HG03558 (cell line): ENCODE data around the gene GJC1.

Experiments
- ATAC-seq: cut with Tn5 transposase; IDR thresholded peaks from one replicate; pipeline ENCODE4 v1.9.1; 2021; ENCODE audit warnings: moderate number of reproducible peaks; ENCODE audit not compliant: unreplicated experiment; ENCODE audit errors: extremely low read depth

GJC1 gene

GRCh38 chr17:44807093-44807816 is 22.8 kb downstream of the GJC1 start:
- ATAC-seq = no peak

- ATAC-seq = no peak
Measured at GRCh38 chr17:44804302-44805089, 25.6 kb downstream of the GJC1 start.

- ATAC-seq = no peak
Measured at GRCh38 chr17:44801880-44802279, 28.2 kb downstream of the GJC1 start.

- ATAC-seq = no peak
Measured at GRCh38 chr17:44798356-44798755, 31.7 kb downstream of the GJC1 start.

GRCh38 chr17:44797802-44798201 is 32.3 kb downstream of the GJC1 start:
- ATAC-seq = no peak

- no peak for ATAC-seq
Measured at GRCh38 chr17:44796731-44797130, 33.4 kb downstream of the GJC1 start.

GRCh38 chr17:44795928-44796327 is 34.2 kb downstream of the GJC1 start:
- ATAC-seq = no peak

- no peak for ATAC-seq
Measured at GRCh38 chr17:44795421-44795820, 34.7 kb downstream of the GJC1 start.

GRCh38 chr17:44794851-44795413 is 35.2 kb downstream of the GJC1 start:
- no peak for ATAC-seq

- no peak for ATAC-seq
Measured at GRCh38 chr17:44793885-44794842, 35.9 kb downstream of the GJC1 start.

GRCh38 chr17:44792276-44792675 is 37.8 kb downstream of the GJC1 start:
- no peak for ATAC-seq

- ATAC-seq = no peak
Measured at GRCh38 chr17:44788139-44788538, 41.9 kb downstream of the GJC1 start.

GRCh38 chr17:44787271-44787940 is 42.7 kb downstream of the GJC1 start:
- ATAC-seq = no peak

GRCh38 chr17:44786551-44787081 is 43.5 kb downstream of the GJC1 start:
- no peak for ATAC-seq

GRCh38 chr17:44785921-44786320 is 44.2 kb downstream of the GJC1 start:
- ATAC-seq = no peak

- no peak for ATAC-seq
Measured at GRCh38 chr17:44782326-44782850, 47.7 kb downstream of the GJC1 start.

- no peak for ATAC-seq
Measured at GRCh38 chr17:44781551-44782325, 48.3 kb downstream of the GJC1 start.

- ATAC-seq = no peak
Measured at GRCh38 chr17:44780845-44781480, 49.1 kb downstream of the GJC1 start.
